Naive thymus-derived CD4-positive, alpha-beta T cell (primary cell): ENCODE measurements around the gene NTRK3. TPM values are rescaled to one million over a fixed set of nuclear protein-coding genes. Genes with fewer than 3 reads are reported as not detected.
A peak's percentile ranks its signal among the peaks of the same experiment; 100 is the strongest.

Experiments used
- ATAC-seq: fragments of 150-1000 bp; cut with Tn5 transposase; 2 replicates; pipeline ENCODE4 v1.10.0; 2021; ENCODE audit warnings: mild to moderate bottlenecking, moderate library complexity
- CTCF ChIA-PET: fragments of 350-600 bp; sonication (Branson Sonifier 250); formaldehyde crosslinking; loops from one replicate; lab custom pipeline; 2021; ENCODE audit warnings: antibody characterized with exemption; lab: Charles Lee
- POLR2A ChIA-PET: fragments of 350-600 bp; sonication (Branson Sonifier 250); formaldehyde crosslinking; loops from one replicate; lab custom pipeline; 2021; ENCODE audit warnings: antibody characterized with exemption, inconsistent platforms; lab: Charles Lee
- DNase-seq, 9 donors: peaks; one replicate each; pipeline versions ENCODE4 v3.0.0 to v3.0.0-alpha.2; 2020 to 2022; ENCODE audit warnings: mixed read lengths in 1 of 9
- H3K27ac ChIP-seq: one replicate; pipeline ENCODE4 v1.7.0; 2013; ENCODE audit warnings: mild to moderate bottlenecking, low read depth, low read length, moderate library complexity
- H3K27me3 ChIP-seq, 2 donors: one replicate each; pipeline ENCODE4 v1.7.0; 2013; ENCODE audit warnings: low read length in 2 of 2, mild to moderate bottlenecking in 2 of 2, moderate library complexity in 2 of 2; ENCODE audit not compliant: control insufficient read depth in 2 of 2, insufficient read depth in 2 of 2
- H3K36me3 ChIP-seq, 3 experiments: 1 replicate in 2 of 3; 2 replicates in 1 of 3; pipeline ENCODE4 v1.7.0; 2013; ENCODE audit warnings: low read length in 3 of 3, mild to moderate bottlenecking in 3 of 3, moderate library complexity in 1 of 3; ENCODE audit not compliant: insufficient read depth in 3 of 3, control insufficient read depth in 2 of 3
- H3K4me1 ChIP-seq, 2 donors: one replicate each; pipeline ENCODE4 v1.7.0; 2013; ENCODE audit warnings: low read length in 2 of 2, mild to moderate bottlenecking in 2 of 2, moderate library complexity in 1 of 2; ENCODE audit not compliant: control insufficient read depth in 2 of 2, insufficient read depth in 2 of 2
- H3K4me3 ChIP-seq: 2 replicates; pipeline ENCODE4 v1.7.0; 2013; ENCODE audit warnings: mild to moderate bottlenecking, low read length
- H3K9me3 ChIP-seq, 3 experiments: 1 replicate in 2 of 3; 2 replicates in 1 of 3; pipeline ENCODE4 v1.7.0; 2013; ENCODE audit warnings: low read length in 3 of 3; ENCODE audit not compliant: control insufficient read depth in 2 of 3
- H3K27ac Mint-ChIP-seq, 9 donors: one replicate each; pipeline ENCODE4 v1.8.0; 2020 to 2022; ENCODE audit warnings: mixed read lengths in 9 of 9, mild to moderate bottlenecking in 8 of 9, moderate library complexity in 5 of 9, inconsistent platforms in 2 of 9
- H3K27me3 Mint-ChIP-seq, 5 donors: one replicate each; pipeline ENCODE4 v1.8.0; 2021 to 2022; ENCODE audit warnings: mixed read lengths in 5 of 5, mild to moderate bottlenecking in 1 of 5
- H3K36me3 Mint-ChIP-seq, 5 donors: one replicate each; pipeline ENCODE4 v1.8.0; 2020 to 2022; ENCODE audit warnings: mixed read lengths in 5 of 5, mild to moderate bottlenecking in 3 of 5, inconsistent platforms in 1 of 5
- H3K4me1 Mint-ChIP-seq, 7 donors: one replicate each; pipeline ENCODE4 v1.8.0; 2020 to 2022; ENCODE audit warnings: mixed read lengths in 7 of 7, mild to moderate bottlenecking in 3 of 7, inconsistent platforms in 1 of 7
- H3K4me3 Mint-ChIP-seq, 10 donors: one replicate each; pipeline ENCODE4 v1.8.0; 2020 to 2022; ENCODE audit warnings: mild to moderate bottlenecking in 10 of 10, mixed read lengths in 10 of 10, moderate library complexity in 6 of 10, inconsistent platforms in 2 of 10
- H3K9me3 Mint-ChIP-seq, 11 donors: one replicate each; pipeline ENCODE4 v1.8.0; 2020 to 2022; ENCODE audit warnings: mixed read lengths in 11 of 11, mild to moderate bottlenecking in 4 of 11, inconsistent platforms in 1 of 11, moderate library complexity in 1 of 11
- intact Hi-C, 2 donors: fragments of 100-400 bp; cut with micrococcal nuclease; formaldehyde crosslinking; loops; one replicate each; pipeline ENCODE4 v1.15.1; 2023
- polyA plus RNA-seq, 2 donors: library from polyadenylated mRNA; unstranded; fragments of 300-500 nt; fragmentation: Illumina TruSeq; gene quantifications; one replicate each; pipeline ENCODE4 v1.2.3, GENCODE V29; 2021
- total RNA-seq, 6 experiments: library from RNA in 5 of 6; stranded (reverse) in 5 of 6; gene quantifications; 1 replicate in 5 of 6; 2 replicates in 1 of 6; pipeline ENCODE4 v1.2.3 and lab custom pipeline; 2021 to 2026

The NTRK3 gene
- total and polyA plus RNA-seq, 7 experiments from 2014 or later, result 0.05 to 0.78 TPM; not detected in 5

GRCh38 chr15:88264622-88265021 lies 8.1 kb upstream of the NTRK3 start:
- H3K9me3 Mint-ChIP-seq, result peaks cover 0 to 5% (median 0%) of the 10 kb centered on the region in 11 donors

GRCh38 chr15:88262064-88262463 lies 5.5 kb upstream of the NTRK3 start:
- Histone ChIP-seq H3K4me1 (no peaks in the 10 kb centered on the region), H3K4me3 (no peak overlapping the region), H3K9me3 (no peaks in the 10 kb centered on the region), H3K27me3 (no peaks in the 10 kb centered on the region), H3K27ac (no peak overlapping the region), H3K36me3 (no peaks in the 10 kb centered on the region)
- H3K27me3 Mint-ChIP-seq, result peaks cover 46 to 76% (median 61%) of the 10 kb centered on the region in 5 donors
- intact Hi-C loops, result no loop called here
- H3K4me3 Mint-ChIP-seq, result no peak overlapping the region
- no peak for DNase-seq
- H3K27ac Mint-ChIP-seq, result no peak overlapping the region
- POLR2A ChIA-PET, result no interaction called here
- H3K9me3 Mint-ChIP-seq, result peaks cover 0 to 2% (median 0%) of the 10 kb centered on the region in 11 donors
- no peak for ATAC-seq
- CTCF ChIA-PET, result no interaction called here
- H3K4me1 Mint-ChIP-seq, result peaks cover 3 to 12% (median 8%) of the 10 kb centered on the region in 7 donors
- H3K36me3 Mint-ChIP-seq, result no peaks in the 10 kb centered on the region

More at GRCh38 chr15:88264622-88265021, 8.1 kb upstream of the NTRK3 start:
- H3K27me3 ChIP-seq, result no peaks in the 10 kb centered on the region
- no peak overlapping the region for H3K4me3 Mint-ChIP-seq
- H3K4me1 ChIP-seq, result no peaks in the 10 kb centered on the region
- H3K9me3 ChIP-seq, result no peaks in the 10 kb centered on the region
- no peaks in the 10 kb centered on the region for H3K36me3 Mint-ChIP-seq
- no peak overlapping the region for H3K27ac ChIP-seq
- intact Hi-C loops, result no loop called here
- no peak for ATAC-seq
- H3K4me1 Mint-ChIP-seq, result no peaks in the 10 kb centered on the region
- no peaks in the 10 kb centered on the region for H3K36me3 ChIP-seq
- ChIA-PET CTCF (no interaction called here), POLR2A (no interaction called here)
- H3K27me3 Mint-ChIP-seq, result peaks cover 25 to 71% (median 41%) of the 10 kb centered on the region in 5 donors
- no peak for DNase-seq
- no peak overlapping the region for H3K4me3 ChIP-seq
- no peak overlapping the region for H3K27ac Mint-ChIP-seq

- Histone ChIP-seq H3K4me3 (no peak overlapping the region), H3K27ac (no peak overlapping the region), H3K4me1 (no peaks in the 10 kb centered on the region), H3K9me3 (no peaks in the 10 kb centered on the region), H3K27me3 (no peaks in the 10 kb centered on the region), H3K36me3 (no peaks in the 10 kb centered on the region)
- no peak for ATAC-seq
- Mint-ChIP-seq H3K9me3 (peaks cover 0 to 1% (median 0%) of the 10 kb centered on the region in 11 donors), H3K27ac (no peak overlapping the region), H3K36me3 (no peaks in the 10 kb centered on the region), H3K27me3 (peaks cover 57 to 74% (median 66%) of the 10 kb centered on the region in 5 donors), H3K4me3 (peak overlapping the region in 9 of 10 donors; percentile 56 to 85 (median 79)), H3K4me1 (peaks cover 6 to 26% (median 22%) of the 10 kb centered on the region in 7 donors)
- intact Hi-C loops, result no loop called here
- CTCF ChIA-PET, result interaction anchor here (1.0 kb wide), 1 partner anchor 9 kb away, joined by 3 read pairs; no protein-coding TSS in a partner anchor
- DNase-seq, result no peak
- POLR2A ChIA-PET, result no interaction called here
These were observed 1.6 kb upstream of the NTRK3 start for GRCh38 chr15:88258093-88258641.

GRCh38 chr15:88257311-88258092 lies 963 bp upstream of the NTRK3 start:
- ATAC-seq, result no peak
- no peaks in the 10 kb centered on the region for H3K4me1 ChIP-seq

GRCh38 chr15:88255484-88256278 lies 858 bp downstream of the NTRK3 start:
- Mint-ChIP-seq H3K4me1 (peaks cover 6 to 26% (median 22%) of the 10 kb centered on the region in 7 donors), H3K4me3 (peak overlapping the region; percentile 56 to 83 (median 72)), H3K36me3 (no peaks in the 10 kb centered on the region), H3K9me3 (peaks cover 0 to 1% (median 0%) of the 10 kb centered on the region in 11 donors), H3K27me3 (peaks cover 53 to 71% (median 61%) of the 10 kb centered on the region in 5 donors), H3K27ac (no peak overlapping the region)
- CTCF ChIA-PET, result no interaction called here
- Histone ChIP-seq H3K9me3 (no peaks in the 10 kb centered on the region), H3K36me3 (no peaks in the 10 kb centered on the region), H3K27ac (no peak overlapping the region), H3K4me1 (no peaks in the 10 kb centered on the region), H3K4me3 (no peak overlapping the region), H3K27me3 (no peaks in the 10 kb centered on the region)
- POLR2A ChIA-PET, result no interaction called here
- DNase-seq (no peak), ATAC-seq (peak; percentile 16)
- intact Hi-C loops, result no loop called here

More at GRCh38 chr15:88257311-88258092, 963 bp upstream of the NTRK3 start:
- H3K9me3 Mint-ChIP-seq, result peaks cover 0 to 1% (median 0%) of the 10 kb centered on the region in 11 donors
- intact Hi-C loops, result no loop called here
- no peaks in the 10 kb centered on the region for H3K27me3 ChIP-seq
- H3K4me1 Mint-ChIP-seq, result peaks cover 6 to 26% (median 22%) of the 10 kb centered on the region in 7 donors
- peak overlapping the region; percentile 70 to 90 (median 82) for H3K4me3 Mint-ChIP-seq
- POLR2A ChIA-PET, result no interaction called here
- H3K36me3 ChIP-seq, result no peaks in the 10 kb centered on the region
- no peaks in the 10 kb centered on the region for H3K36me3 Mint-ChIP-seq
- H3K27ac ChIP-seq, result no peak overlapping the region
- H3K9me3 ChIP-seq, result no peaks in the 10 kb centered on the region
- CTCF ChIA-PET, result interaction anchor here (0.6 kb wide), 1 partner anchor 10 kb away, joined by 3 read pairs; no protein-coding TSS in a partner anchor
- H3K4me3 ChIP-seq, result no peak overlapping the region
- peak overlapping the region in 1 of 9 donors; percentile 43 for H3K27ac Mint-ChIP-seq
- H3K27me3 Mint-ChIP-seq, result peaks cover 57 to 73% (median 64%) of the 10 kb centered on the region in 5 donors
- DNase-seq, result no peak

GRCh38 chr15:88255087-88255483 lies 1.5 kb downstream of the NTRK3 start:
- peak overlapping the region; percentile 53 to 83 (median 68) for H3K4me3 Mint-ChIP-seq
- CTCF ChIA-PET, result no interaction called here

More at GRCh38 chr15:88255087-88255483, 1.5 kb downstream of the NTRK3 start:
- Histone ChIP-seq H3K9me3 (no peaks in the 10 kb centered on the region), H3K4me3 (no peak overlapping the region), H3K36me3 (no peaks in the 10 kb centered on the region), H3K4me1 (no peaks in the 10 kb centered on the region), H3K27me3 (no peaks in the 10 kb centered on the region), H3K27ac (no peak overlapping the region)
- no peaks in the 10 kb centered on the region for H3K36me3 Mint-ChIP-seq
- ATAC-seq (no peak), DNase-seq (no peak)
- H3K27me3 Mint-ChIP-seq, result peaks cover 50 to 66% (median 55%) of the 10 kb centered on the region in 5 donors
- peaks cover 6 to 26% (median 22%) of the 10 kb centered on the region in 7 donors for H3K4me1 Mint-ChIP-seq
- POLR2A ChIA-PET, result no interaction called here
- H3K27ac Mint-ChIP-seq, result no peak overlapping the region
- intact Hi-C loops, result no loop called here
- peaks cover 0 to 1% (median 0%) of the 10 kb centered on the region in 11 donors for H3K9me3 Mint-ChIP-seq
